HepG2 (cell line): ENCODE measurements around the gene ZMPSTE24. TPM values are rescaled to one million over a fixed set of nuclear protein-coding genes. Genes with fewer than 3 reads are reported as not detected.

Experiments used
- ATAC-seq: fragments of 200-7000 bp; cut with Tn5 transposase; 3 replicates; pipeline ENCODE4 v1.9.1; 2020; ENCODE audit warnings: mild to moderate bottlenecking, moderate library complexity
- BruUV-seq: library from RNA; stranded (reverse); fragments of 400-500 nt; replicated peaks from 2 replicates; lab custom pipeline; 2021; lab: Mats Ljungman, UMichigan
- CTCF ChIA-PET: fragments of 300-600 bp; formaldehyde crosslinking; extraction: SDS; loops from one replicate; lab custom pipeline; 2021; ENCODE audit warnings: low total read pairs, inconsistent platforms, low intra/inter-chr PET ratio; lab: Yijun Ruan, JAX
- POLR2A ChIA-PET: fragments of 350-600 bp; sonication (Branson Sonifier 250); formaldehyde crosslinking; loops from one replicate; lab custom pipeline; 2020; ENCODE audit warnings: antibody characterized with exemption, inconsistent platforms; lab: Yijun Ruan, JAX
- DNase-seq: peaks from one replicate; pipeline ENCODE4 v3.0.0-alpha.2; 2015; ENCODE audit warnings: low spot score
- FAIRE-seq: peaks from 3 replicates; lab custom pipeline; 2011; peaks lifted over from hg19 to GRCh38; lab: Jason Lieb, UNC
- H2AFZ ChIP-seq: one replicate; pipeline ENCODE4 v1.6.1; 2011; ENCODE audit warnings: low read length, inconsistent platforms
- H3K27ac ChIP-seq: fragments of 300-600 bp; 3 replicates; pipeline ENCODE4 v1.8.0; 2011; ENCODE audit warnings: mixed run types, mild to moderate bottlenecking, mixed read lengths, low read length, inconsistent platforms; ENCODE audit not compliant: insufficient read depth; ENCODE audit errors: extremely low read length
- H3K27me3 ChIP-seq, 2 experiments: fragments of 200-600 bp in 1 of 2; 2 replicates in 1 of 2; 3 replicates in 1 of 2; pipeline versions ENCODE4 v1.6.0 to v1.8.0; 2011; ENCODE audit warnings: low read length in 2 of 2, mild to moderate bottlenecking in 2 of 2, moderate library complexity in 2 of 2, inconsistent platforms in 1 of 2; ENCODE audit not compliant: insufficient read depth in 2 of 2, control insufficient read depth in 1 of 2
- H3K36me3 ChIP-seq, 2 experiments: fragments of 200-600 bp in 1 of 2; replicated peaks in 1 of 2; 2 replicates in 1 of 2; 3 replicates in 1 of 2; pipeline versions ENCODE4 v1.5.1 to v1.8.0; 2011; ENCODE audit warnings: low read length in 2 of 2, inconsistent platforms in 1 of 2; ENCODE audit not compliant: insufficient read depth in 2 of 2, control insufficient read depth in 1 of 2
- H3K4me1 ChIP-seq: 2 replicates; pipeline ENCODE4 v1.5.1; 2012; ENCODE audit warnings: low read length, inconsistent platforms; ENCODE audit not compliant: insufficient read depth
- H3K4me2 ChIP-seq: 2 replicates; pipeline ENCODE4 v1.6.0; 2011; ENCODE audit warnings: low read depth, low read length, inconsistent platforms
- H3K4me3 ChIP-seq, 3 experiments: fragments of 200-600 bp in 1 of 3; sonication (generic), shearing (Covaris generic) in 1 of 3; replicated peaks in 1 of 3; 2 replicates each; pipeline ENCODE4 v1.5.1; 2011 to 2016; ENCODE audit warnings: low read length in 3 of 3, inconsistent platforms in 2 of 3, low read depth in 2 of 3, mild to moderate bottlenecking in 2 of 3, control low read depth in 1 of 3, mixed read lengths in 1 of 3; ENCODE audit not compliant: insufficient read depth in 1 of 3
- H3K79me2 ChIP-seq: one replicate; pipeline ENCODE4 v1.6.1; 2011; ENCODE audit warnings: low read length, inconsistent platforms; ENCODE audit not compliant: insufficient read depth
- H3K9ac ChIP-seq: 2 replicates; pipeline ENCODE4 v1.6.0; 2011; ENCODE audit warnings: mild to moderate bottlenecking, low read depth, low read length, inconsistent platforms; ENCODE audit not compliant: insufficient read depth
- H3K9me3 ChIP-seq: 2 replicates; pipeline ENCODE4 v1.5.1; 2012; ENCODE audit warnings: mild to moderate bottlenecking, low read length
- H4K20me1 ChIP-seq: 2 replicates; pipeline ENCODE4 v1.6.0; 2011; ENCODE audit warnings: inconsistent platforms, mild to moderate bottlenecking, low read length, moderate library complexity; ENCODE audit not compliant: insufficient read depth
- ARNT2 ChIP-seq: sonication (generic); formaldehyde crosslinking; IDR thresholded peaks from 2 replicates; pipeline ENCODE4 v1.8.0; 2022; ENCODE audit warnings: mild to moderate bottlenecking, low read depth, missing genetic modification reagents, moderate library complexity
- DZIP1 ChIP-seq: sonication (generic); formaldehyde crosslinking; IDR thresholded peaks from 2 replicates; pipeline ENCODE4 v1.5.0; 2020; ENCODE audit warnings: mild to moderate bottlenecking, missing genetic modification reagents
- ETS1 ChIP-seq: sonication (generic); formaldehyde crosslinking; IDR thresholded peaks from 2 replicates; pipeline ENCODE4 v1.4.0; 2020; ENCODE audit warnings: missing genetic modification reagents
- FOXA3 ChIP-seq: IDR thresholded peaks from 2 replicates; pipeline ENCODE4 v1.6.1; 2016; ENCODE audit warnings: missing genetic modification reagents, missing compliant biosample characterization
- HOXA9 ChIP-seq: sonication (generic); formaldehyde crosslinking; IDR thresholded peaks from 2 replicates; pipeline ENCODE4 v1.8.1; 2022; ENCODE audit warnings: missing genetic modification reagents, mild to moderate bottlenecking, moderate library complexity, borderline replicate concordance
- MAFG ChIP-seq: sonication (generic); formaldehyde crosslinking; IDR thresholded peaks from 2 replicates; pipeline ENCODE4 v1.5.1; 2020; ENCODE audit warnings: mild to moderate bottlenecking, missing genetic modification reagents
- NKX3-1 ChIP-seq: sonication (generic); formaldehyde crosslinking; IDR thresholded peaks from 2 replicates; pipeline ENCODE4 v1.5.0; 2020; ENCODE audit warnings: missing genetic modification reagents
- RBAK ChIP-seq: sonication (generic); formaldehyde crosslinking; IDR thresholded peaks from 2 replicates; pipeline ENCODE4 v1.5.1; 2020; ENCODE audit warnings: mild to moderate bottlenecking, missing genetic modification reagents
- SAP130 ChIP-seq: IDR thresholded peaks from 2 replicates; pipeline ENCODE4 v1.6.1; 2016; ENCODE audit warnings: low read depth
- YY1 ChIP-seq: IDR thresholded peaks from 2 replicates; pipeline ENCODE4 v1.6.1; 2011; ENCODE audit warnings: low read length, low read depth, moderate library complexity, mild to moderate bottlenecking; ENCODE audit not compliant: insufficient read depth, insufficient replicate concordance
- ZBTB39 ChIP-seq: sonication (generic); formaldehyde crosslinking; IDR thresholded peaks from 2 replicates; pipeline ENCODE4 v1.5.0; 2020; ENCODE audit warnings: missing genetic modification reagents
- ZBTB7A ChIP-seq: sonication (generic); formaldehyde crosslinking; IDR thresholded peaks from 2 replicates; pipeline ENCODE4 v1.8.0; 2022; ENCODE audit warnings: mild to moderate bottlenecking, missing genetic modification reagents
- ZFAT ChIP-seq: sonication (generic); formaldehyde crosslinking; conservative IDR thresholded peaks from 2 replicates; pipeline ENCODE4 v1.8.1; 2023; ENCODE audit warnings: missing genetic modification reagents, inconsistent platforms
- ZMYM4 ChIP-seq: sonication (generic); formaldehyde crosslinking; IDR thresholded peaks from 2 replicates; pipeline ENCODE4 v1.8.1; 2023; ENCODE audit warnings: mild to moderate bottlenecking, missing genetic modification reagents
- ZNF546 ChIP-seq: sonication (generic); formaldehyde crosslinking; conservative IDR thresholded peaks from 2 replicates; pipeline ENCODE4 v1.8.1; 2023; ENCODE audit warnings: mild to moderate bottlenecking, missing genetic modification reagents
- WGBS: methylation state at CpG from one replicate; pipeline ENCODE4 v1.1.6; 2017; ENCODE audit warnings: low lambda C conversion rate; 5-methylcytosine and 5-hydroxymethylcytosine counted together
- in situ Hi-C: cut with HindIII; loops from 2 replicates; pipeline ENCODE4 v1.10.0; 2017; ENCODE audit warnings: low pct_unique_long_range_greater_than_20kb; ENCODE audit not compliant: extremely low pct_ligation_motif_present
- intact Hi-C: fragments of 100-400 bp; cut with micrococcal nuclease; formaldehyde crosslinking; loops from one replicate; pipeline ENCODE4 v1.10.0; 2022; ENCODE audit not compliant: unreplicated experiment
- polyA plus RNA-seq, 8 experiments: library from polyadenylated mRNA; depleted of rRNA in 3 of 8; stranded (reverse) in 7 of 8; unstranded in 1 of 8; fragments of >200 nt; fragmentation: Illumina TruSeq in 4 of 8; extraction: Trizol in 4 of 8; gene quantifications; 2 replicates each; pipeline versions ENCODE4 v1.2.1 to v1.2.3, GENCODE V29; 2011 to 2016; ENCODE audit warnings: low read depth in 4 of 8, missing spikeins in 1 of 8, mixed read lengths in 1 of 8; ENCODE audit not compliant: insufficient read depth in 1 of 8
- total RNA-seq, 5 experiments: library from RNA; depleted of rRNA; stranded (reverse); fragments of >200 nt; fragmentation: Illumina TruSeq; extraction: Trizol; gene quantifications; 2 replicates each; pipeline ENCODE4 v1.2.3, GENCODE V29; 2016; ENCODE audit warnings: low read depth in 1 of 5

The ZMPSTE24 gene
- total and polyA plus RNA-seq, 2 of the 13 experiments (the other 11 are each of a cell fraction or from before 2014, with no cell fraction given) = 13.6 to 60.2 TPM

- TF ChIP-seq ZNF546 (CRISPR knock-in tag) (no peak), RBAK (CRISPR knock-in tag) (no peak), ARNT2 (no peak), YY1 (no peak), FOXA3 (CRISPR knock-in tag) (no peak)
Observed at GRCh38 chr1:40268211-40268610, 10.2 kb downstream of the ZMPSTE24 start (continued).

- Histone ChIP-seq H3K4me1 (no peaks in the 10 kb centered on the region), H3K9ac (no peak overlapping the region), H3K9me3 (no peaks in the 10 kb centered on the region), H3K27me3 (no peaks in the 10 kb centered on the region), H2AFZ (no peak overlapping the region), H3K27ac (no peak overlapping the region), H3K79me2 (peaks cover 9% of the 10 kb centered on the region), H3K4me3 (no peak overlapping the region), H3K36me3 (peaks cover 8 to 66% of the 10 kb centered on the region in 2 experiments; a peak in 4 of 5 replicates), H3K4me2 (no peak overlapping the region), H4K20me1 (no peaks in the 10 kb centered on the region)
- DNase-seq (no peak), FAIRE-seq (no peak), ATAC-seq (no peak)
- in situ Hi-C loops = no loop called here
- ChIA-PET CTCF (no interaction called here), POLR2A (no interaction called here)
- BruUV-seq = no TSS peak
- intact Hi-C loops = no loop called here
- WGBS = 62% methylated on average over 3 of the region's 3 CpGs
- no peak for TF ChIP-seq ZBTB7A (CRISPR knock-in tag)
- no peak for TF ChIP-seq ZMYM4 (CRISPR knock-in tag)
- no peak for TF ChIP-seq ZBTB39 (CRISPR knock-in tag)
- TF ChIP-seq ZFAT = no peak
- TF ChIP-seq MAFG (CRISPR knock-in tag) = no peak
- no peak for TF ChIP-seq DZIP1
- no peak for TF ChIP-seq HOXA9 (CRISPR knock-in tag)
- TF ChIP-seq NKX3-1 (CRISPR knock-in tag) = no peak
- TF ChIP-seq ETS1 (CRISPR knock-in tag) = no peak
- no peak for TF ChIP-seq SAP130
Observed at GRCh38 chr1:40270152-40270834, 12.3 kb downstream of the ZMPSTE24 start.
